Mucosa of descending colon (tissue), 3 donors: ENCODE measurements around the gene PDE6C. TPM values are rescaled to one million over a fixed set of nuclear protein-coding genes. Genes with fewer than 3 reads are reported as not detected.

Source experiments
- ATAC-seq: fragments of 200-7000 bp; cut with Tn5 transposase; one replicate; pipeline ENCODE4 v1.9.1; 2020; ENCODE audit warnings: mild to moderate bottlenecking, moderate library complexity
- DNase-seq, 3 donors: peaks; one replicate each; pipeline ENCODE4 v3.0.0-alpha.2; 2020
- H3K36me3 ChIP-seq: fragments of 200-600 bp; one replicate; pipeline ENCODE4 v1.8.0; 2021; ENCODE audit warnings: low read depth, mild to moderate bottlenecking
- H3K4me1 ChIP-seq: fragments of 200-600 bp; one replicate; pipeline ENCODE4 v1.8.0; 2021; ENCODE audit warnings: low read depth, mild to moderate bottlenecking
- H3K4me3 ChIP-seq: fragments of 200-600 bp; one replicate; pipeline ENCODE4 v1.8.0; 2021; ENCODE audit warnings: mild to moderate bottlenecking
- H3K9me3 ChIP-seq: fragments of 200-600 bp; one replicate; pipeline ENCODE4 v1.8.0; 2021; ENCODE audit warnings: mild to moderate bottlenecking
- CTCF ChIP-seq: fragments of 200-600 bp; IDR thresholded peaks from one replicate; pipeline ENCODE4 v1.8.0; 2022; ENCODE audit warnings: antibody characterized with exemption, mild to moderate bottlenecking
- intact Hi-C, 2 donors: fragments of 100-400 bp; cut with DNase I in 1 of 2; cut with micrococcal nuclease in 1 of 2; formaldehyde crosslinking; loops; one replicate each; pipeline versions ENCODE4 v1.11.0 to v1.11.1; 2022; cut with DNase I, micrococcal nuclease
- total RNA-seq, 3 donors: library from RNA; stranded (reverse); fragmentation: NEBNext Ultra II Directional in 2 of 3; extraction: Animal tissue kit (Norgen Biotek cat#: 25700) in 2 of 3; gene quantifications; one replicate each; pipeline versions ENCODE4 v1.2.1 to v1.2.4, GENCODE V29; 2021 to 2023
- donor health status: DM: no; HTN: no; CAD: no; lungs with moderate emphysema.
- donor health status: DM: no; HTN: no; CAD: no.
- donor health status: DM: no; HTN: yes; CAD: no.

Gene PDE6C
- total RNA-seq, 3 donors from 2014 or later = not detected

DNA sequence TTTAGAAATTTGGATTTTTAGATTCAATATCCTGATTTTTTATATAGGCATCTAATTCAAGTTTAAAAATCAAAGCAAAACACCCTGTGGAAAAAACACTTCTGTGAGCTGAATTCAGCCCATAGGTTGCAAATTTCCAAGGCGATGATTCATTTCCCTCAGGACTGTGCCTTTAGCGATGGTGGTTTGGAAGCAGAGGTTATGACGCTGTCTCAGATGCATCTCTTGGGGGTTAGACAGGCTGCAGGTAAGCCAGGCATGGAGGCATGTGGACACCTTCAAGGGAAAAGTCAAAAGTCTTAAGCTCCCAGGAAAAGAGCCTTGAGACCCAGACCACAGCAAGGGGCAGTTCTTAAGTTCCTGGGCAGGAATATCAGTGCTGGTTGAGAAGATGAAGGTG is 99.6 kb downstream of the PDE6C start:
- DNase-seq (no peak), ATAC-seq (no peak)
- no peak for TF ChIP-seq CTCF
- Histone ChIP-seq H3K4me1 (no peaks in the 10 kb centered on the region), H3K9me3 (no peaks in the 10 kb centered on the region), H3K36me3 (no peaks in the 10 kb centered on the region), H3K4me3 (no peak overlapping the region)
- intact Hi-C loops = no loop called here

GRCh38 chr10:93712593-93712992 is 100.3 kb downstream of the PDE6C start:
- intact Hi-C loops = no loop called here
- ATAC-seq (no peak), DNase-seq (no peak)
- TF ChIP-seq CTCF = no peak
- Histone ChIP-seq H3K9me3 (no peaks in the 10 kb centered on the region), H3K36me3 (no peaks in the 10 kb centered on the region), H3K4me3 (no peak overlapping the region), H3K4me1 (no peaks in the 10 kb centered on the region)

- TF ChIP-seq CTCF = no peak
- intact Hi-C loops = no loop called here
- DNase-seq (no peak), ATAC-seq (no peak)
- Histone ChIP-seq H3K36me3 (no peaks in the 10 kb centered on the region), H3K9me3 (no peaks in the 10 kb centered on the region), H3K4me1 (no peaks in the 10 kb centered on the region), H3K4me3 (no peak overlapping the region)
Measured at GRCh38 chr10:93715345-93715744, 103.0 kb downstream of the PDE6C start.

Other genes with a start within 250 kb of the PDE6C start
- 10 to 100 TPM; 55.0 to 90.7 (median 85.5) TPM for gene MYOF, start 130.2 kb upstream of the PDE6C start, total RNA-seq
- gene CEP55, start 115.9 kb upstream of the PDE6C start, total RNA-seq = 10 to 100 TPM in 1 of 3 donors, 1 to 10 TPM in 2; 1.3 to 11.7 (median 2.4) TPM
- 10 to 100 TPM; 17.4 to 36.3 (median 28.7) TPM for gene FFAR4, start 45.9 kb upstream of the PDE6C start, total RNA-seq
- gene RBP4, start 11.3 kb upstream of the PDE6C start, total RNA-seq = 1 to 10 TPM; 5.2 to 7.0 (median 6.6) TPM
- 10 to 100 TPM; 11.4 to 16.8 (median 15.3) TPM for gene FRA10AC1, start 90.1 kb downstream of the PDE6C start, total RNA-seq
- gene LGI1, start 145.4 kb downstream of the PDE6C start, total RNA-seq = 1 to 10 TPM in 2 of 3 donors, under 1 TPM in 1; 0.69 to 6.3 (median 1.3) TPM